ENCODE results near the gene DPYSL5.
"Not testable (repeated sequence)": the region's sequence is repeated elsewhere in the genome, so short reads cannot be mapped to it uniquely, and the experiment has no call there.

The DPYSL5 gene

GRCh38 chr2:26875808-26876207 is 27.9 kb downstream of the DPYSL5 start:
- DNase-seq: no peak

- DNase-seq: no peak
These were observed 28.3 kb downstream of the DPYSL5 start for GRCh38 chr2:26876260-26876659.

GRCh38 chr2:26877276-26877675 is 29.3 kb downstream of the DPYSL5 start:
- DNase-seq: no peak

GRCh38 chr2:26880161-26880560 is 32.2 kb downstream of the DPYSL5 start:
- DNase-seq: no peak

GRCh38 chr2:26880910-26881435 is 33.0 kb downstream of the DPYSL5 start:
- no peak for DNase-seq

GRCh38 chr2:26882220-26882619 is 34.3 kb downstream of the DPYSL5 start:
- DNase-seq: not testable (repeated sequence)

GRCh38 chr2:26883956-26884355 is 36.0 kb downstream of the DPYSL5 start:
- DNase-seq: no peak

GRCh38 chr2:26884486-26884885 is 36.6 kb downstream of the DPYSL5 start:
- no peak for DNase-seq

- no peak for DNase-seq
These were observed 37.9 kb downstream of the DPYSL5 start for GRCh38 chr2:26885651-26886329.

GRCh38 chr2:26886736-26887135 is 38.8 kb downstream of the DPYSL5 start:
- no peak for DNase-seq

GRCh38 chr2:26887151-26887550 is 39.2 kb downstream of the DPYSL5 start:
- DNase-seq: no peak

GRCh38 chr2:26889796-26890195 is 41.9 kb downstream of the DPYSL5 start:
- no peak for DNase-seq

- no peak for DNase-seq
These were observed 42.5 kb downstream of the DPYSL5 start for GRCh38 chr2:26890341-26891000.

- no peak for DNase-seq
These were observed 44.2 kb downstream of the DPYSL5 start for GRCh38 chr2:26892133-26892532.

GRCh38 chr2:26892922-26893524 is 45.1 kb downstream of the DPYSL5 start:
- no peak for DNase-seq

- no peak for DNase-seq
These were observed 46.2 kb downstream of the DPYSL5 start for GRCh38 chr2:26894136-26894535.

- no peak for DNase-seq
These were observed 50.0 kb downstream of the DPYSL5 start for GRCh38 chr2:26897807-26898479.

- DNase-seq: no peak
These were observed 50.6 kb downstream of the DPYSL5 start for GRCh38 chr2:26898480-26899078.

- no peak for DNase-seq
These were observed 51.7 kb downstream of the DPYSL5 start for GRCh38 chr2:26899500-26900164.

GRCh38 chr2:26900831-26901321 is 52.9 kb downstream of the DPYSL5 start:
- no peak for DNase-seq

GRCh38 chr2:26901326-26902183 is 53.6 kb downstream of the DPYSL5 start:
- DNase-seq: no peak
